Colonic mucosa (tissue), 4 donors: Measurements from ENCODE around the gene RPS3. TPM values are rescaled to one million over a fixed set of nuclear protein-coding genes. Genes with fewer than 3 reads are reported as not detected.

ENCODE experiments used
- DNase-seq: peaks from one replicate; pipeline ENCODE4 v3.0.0-alpha.2; 2020
- H3K27ac ChIP-seq: fragments of 200-600 bp; one replicate; pipeline ENCODE4 v1.8.0; 2021
- H3K27me3 ChIP-seq: fragments of 200-600 bp; one replicate; pipeline ENCODE4 v1.8.0; 2021
- H3K36me3 ChIP-seq: fragments of 200-600 bp; one replicate; pipeline ENCODE4 v1.8.0; 2021
- H3K4me1 ChIP-seq: fragments of 200-600 bp; one replicate; pipeline ENCODE4 v1.8.0; 2021; ENCODE audit warnings: mild to moderate bottlenecking
- H3K4me3 ChIP-seq: fragments of 200-600 bp; one replicate; pipeline ENCODE4 v1.8.0; 2021
- H3K9ac ChIP-seq, 2 donors: one replicate each; pipeline ENCODE4 v1.7.0; 2013; ENCODE audit warnings: control low read depth in 2 of 2, low read depth in 2 of 2, low read length in 2 of 2
- H3K9me3 ChIP-seq: fragments of 200-600 bp; one replicate; pipeline ENCODE4 v1.8.0; 2021
- intact Hi-C: fragments of 100-400 bp; cut with DNase I; formaldehyde crosslinking; loops from one replicate; pipeline ENCODE4 v1.14.1; 2022
- total RNA-seq, 2 donors: library from RNA; stranded (reverse); fragmentation: NEBNext Ultra II Directional in 1 of 2; extraction: Animal tissue kit (Norgen Biotek cat#: 25700) in 1 of 2; gene quantifications; one replicate each; pipeline ENCODE4 v1.2.1, GENCODE V29; 2021
- TF ChIP-seq, protein P1 (sequence below): fragments of 200-600 bp; IDR thresholded peaks from one replicate; pipeline ENCODE4 v1.8.0; 2022; ENCODE audit warnings: antibody characterized with exemption, mild to moderate bottlenecking
- donor health status: healthy.
- donor health status: DM: no; HTN: no; CAD: no.
- donor health status: DM: no; HTN: no; CAD: no.

Gene RPS3
- total RNA-seq, 2 donors from 2014 or later = 2,133 to 2,596 TPM

DNA sequence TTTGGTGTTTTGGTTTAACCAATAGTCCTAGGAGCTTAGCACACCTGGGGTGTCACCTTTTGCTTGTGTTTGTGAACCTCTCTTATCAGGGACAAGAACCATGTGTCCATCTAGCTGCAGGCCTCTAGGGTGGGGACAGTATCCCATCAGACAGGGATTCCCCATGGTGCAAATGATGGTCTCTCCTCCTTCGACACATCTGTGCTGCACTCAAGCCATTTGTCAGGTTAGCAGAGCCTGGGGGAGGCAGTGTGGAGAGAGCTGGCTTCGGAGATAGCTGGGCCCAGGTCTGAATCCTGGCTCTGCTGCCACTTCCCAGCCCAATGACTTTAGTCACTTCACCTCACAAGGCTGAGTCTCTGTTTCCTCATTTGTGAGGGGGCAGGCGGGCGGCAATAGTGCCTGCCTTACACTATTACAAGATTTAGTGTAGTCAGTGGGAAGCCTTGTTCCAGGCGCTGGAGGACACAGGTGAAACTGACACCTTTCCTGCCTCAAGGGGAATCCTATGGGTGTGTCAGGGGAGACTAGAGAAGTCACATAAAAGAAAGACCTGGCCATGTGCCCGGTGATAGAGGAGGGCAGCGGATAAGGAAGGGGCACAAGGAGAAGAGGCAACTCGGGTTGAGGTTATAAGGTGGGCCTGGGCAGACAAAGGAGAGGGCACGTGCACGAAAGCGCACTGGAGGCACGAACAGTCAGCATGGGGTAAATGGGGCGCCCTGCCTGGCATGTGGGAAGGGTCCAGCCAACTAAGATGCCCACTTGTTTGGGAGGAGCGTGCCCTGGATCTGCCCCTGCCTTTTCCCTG is 21.1 kb downstream of the RPS3 start:
- Histone ChIP-seq H3K27me3 (no peaks in the 10 kb centered on the region), H3K9me3 (no peaks in the 10 kb centered on the region), H3K27ac (no peak overlapping the region), H3K4me3 (no peak overlapping the region), H3K4me1 (peaks cover 15% of the 10 kb centered on the region), H3K36me3 (no peaks in the 10 kb centered on the region), H3K9ac (no peak overlapping the region)
- DNase-seq = peak; percentile 58
- TF ChIP-seq, protein P1, sequence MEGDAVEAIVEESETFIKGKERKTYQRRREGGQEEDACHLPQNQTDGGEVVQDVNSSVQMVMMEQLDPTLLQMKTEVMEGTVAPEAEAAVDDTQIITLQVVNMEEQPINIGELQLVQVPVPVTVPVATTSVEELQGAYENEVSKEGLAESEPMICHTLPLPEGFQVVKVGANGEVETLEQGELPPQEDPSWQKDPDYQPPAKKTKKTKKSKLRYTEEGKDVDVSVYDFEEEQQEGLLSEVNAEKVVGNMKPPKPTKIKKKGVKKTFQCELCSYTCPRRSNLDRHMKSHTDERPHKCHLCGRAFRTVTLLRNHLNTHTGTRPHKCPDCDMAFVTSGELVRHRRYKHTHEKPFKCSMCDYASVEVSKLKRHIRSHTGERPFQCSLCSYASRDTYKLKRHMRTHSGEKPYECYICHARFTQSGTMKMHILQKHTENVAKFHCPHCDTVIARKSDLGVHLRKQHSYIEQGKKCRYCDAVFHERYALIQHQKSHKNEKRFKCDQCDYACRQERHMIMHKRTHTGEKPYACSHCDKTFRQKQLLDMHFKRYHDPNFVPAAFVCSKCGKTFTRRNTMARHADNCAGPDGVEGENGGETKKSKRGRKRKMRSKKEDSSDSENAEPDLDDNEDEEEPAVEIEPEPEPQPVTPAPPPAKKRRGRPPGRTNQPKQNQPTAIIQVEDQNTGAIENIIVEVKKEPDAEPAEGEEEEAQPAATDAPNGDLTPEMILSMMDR = no peak
- intact Hi-C loops = no loop called here

DNA sequence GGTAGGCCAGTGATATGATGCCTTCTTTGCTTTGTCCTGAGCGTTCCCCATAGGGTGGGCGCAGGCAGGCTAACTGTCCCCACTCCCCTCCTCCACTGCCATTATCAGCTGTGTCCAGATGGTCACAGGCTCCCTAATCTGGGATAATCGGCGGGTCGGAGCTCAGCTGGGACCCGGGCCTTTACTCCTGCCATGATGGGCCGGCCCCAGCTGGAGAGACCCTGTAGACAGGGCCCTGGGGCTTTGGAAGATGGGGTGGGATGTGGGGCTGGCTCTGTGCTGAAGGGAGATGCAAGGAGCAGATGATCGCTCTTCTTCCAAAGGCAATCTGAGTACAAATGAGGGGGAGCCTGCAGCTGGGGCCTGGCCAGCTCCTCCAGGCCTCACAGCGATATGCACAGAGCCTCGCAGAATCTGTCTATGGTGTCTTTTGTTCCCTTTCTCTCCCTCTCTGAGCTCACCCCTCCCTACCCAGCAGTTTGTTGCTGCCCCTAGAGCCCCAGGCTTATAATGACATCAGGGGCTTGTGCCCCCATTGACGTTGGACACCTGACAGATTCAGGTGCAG is 21.8 kb downstream of the RPS3 start:
- Histone ChIP-seq H3K9me3 (no peaks in the 10 kb centered on the region), H3K27ac (no peak overlapping the region), H3K36me3 (no peaks in the 10 kb centered on the region), H3K9ac (peak overlapping the region in 1 of 2 donors; percentile 44), H3K4me3 (no peak overlapping the region), H3K27me3 (no peaks in the 10 kb centered on the region), H3K4me1 (peaks cover 15% of the 10 kb centered on the region)
- intact Hi-C loops = no loop called here
- DNase-seq = no peak
- TF ChIP-seq, protein P1 = no peak

DNA sequence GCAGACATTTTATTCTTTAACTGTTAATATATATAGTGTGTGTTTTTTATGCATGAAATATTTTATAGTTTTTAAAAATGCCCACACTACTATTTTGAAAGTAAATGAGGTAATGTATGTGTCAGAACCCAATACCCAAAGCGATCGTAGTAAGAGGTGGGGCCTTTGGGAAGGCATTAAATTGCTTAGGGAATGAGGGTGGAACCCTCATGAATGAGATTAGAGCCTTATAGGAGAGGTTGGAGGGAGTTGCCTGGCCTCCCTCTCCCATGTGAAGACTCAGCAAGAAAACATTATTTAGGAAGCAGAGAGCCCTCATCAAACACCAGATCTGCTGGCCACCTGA is 22.6 kb downstream of the RPS3 start:
- TF ChIP-seq, protein P1 = no peak
- intact Hi-C loops = no loop called here
- Histone ChIP-seq H3K27me3 (no peaks in the 10 kb centered on the region), H3K4me3 (no peak overlapping the region), H3K9ac (no peak overlapping the region), H3K4me1 (peaks cover 15% of the 10 kb centered on the region), H3K9me3 (no peaks in the 10 kb centered on the region), H3K36me3 (no peaks in the 10 kb centered on the region), H3K27ac (no peak overlapping the region)
- no peak for DNase-seq

DNA sequence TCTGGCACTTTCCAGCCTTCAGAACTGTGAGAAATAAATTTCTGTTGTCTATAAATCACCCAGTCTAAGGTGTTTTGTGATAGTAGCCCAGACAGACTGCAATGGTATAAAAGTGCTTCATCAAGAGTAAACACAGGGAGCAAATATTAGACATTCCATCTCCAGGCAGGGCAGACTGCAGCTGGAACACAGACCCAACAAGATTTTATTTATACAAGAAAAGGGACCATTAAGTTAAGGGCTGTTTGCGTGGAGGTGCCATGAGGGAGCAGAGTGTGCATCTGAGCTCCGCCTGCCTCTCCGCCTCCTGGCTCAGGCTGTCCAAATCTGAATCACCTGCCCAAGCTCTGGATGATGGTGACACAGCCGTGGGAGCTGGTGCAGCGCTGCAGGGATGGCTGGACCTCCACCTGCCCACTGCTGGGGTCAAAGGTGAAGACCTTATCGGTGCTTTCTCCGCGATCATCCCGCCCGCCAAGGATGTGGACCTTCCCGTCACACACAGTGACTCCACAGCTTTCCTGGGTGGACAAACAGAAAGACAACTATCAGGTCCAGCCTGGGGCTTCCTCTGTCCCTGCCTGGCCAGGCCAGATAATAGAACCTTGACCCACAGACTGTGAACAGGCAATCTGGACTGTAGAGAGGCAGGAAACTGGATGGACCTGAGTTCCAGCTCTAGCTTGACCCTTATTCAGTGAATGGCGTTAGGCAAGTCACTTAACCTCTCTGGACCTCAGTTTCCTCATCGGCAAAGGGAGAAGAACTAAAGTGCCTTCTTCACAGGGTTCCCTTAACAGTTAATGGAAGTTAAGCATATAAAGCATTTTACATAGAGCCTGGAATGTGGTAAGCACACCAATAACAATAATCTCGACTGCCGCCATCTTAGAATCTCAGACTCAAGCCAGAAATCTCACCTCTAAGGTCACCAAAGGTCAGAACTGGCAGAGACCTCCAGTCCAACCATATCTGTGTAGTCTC is 23.2 kb downstream of the RPS3 start:
- TF ChIP-seq, protein P1 = no peak
- Histone ChIP-seq H3K27ac (peak overlapping the region; percentile 39), H3K36me3 (no peaks in the 10 kb centered on the region), H3K9me3 (no peaks in the 10 kb centered on the region), H3K4me1 (peaks cover 15% of the 10 kb centered on the region), H3K27me3 (no peaks in the 10 kb centered on the region), H3K9ac (no peak overlapping the region), H3K4me3 (no peak overlapping the region)
- intact Hi-C loops = no loop called here
- DNase-seq = peak; percentile 36

DNA sequence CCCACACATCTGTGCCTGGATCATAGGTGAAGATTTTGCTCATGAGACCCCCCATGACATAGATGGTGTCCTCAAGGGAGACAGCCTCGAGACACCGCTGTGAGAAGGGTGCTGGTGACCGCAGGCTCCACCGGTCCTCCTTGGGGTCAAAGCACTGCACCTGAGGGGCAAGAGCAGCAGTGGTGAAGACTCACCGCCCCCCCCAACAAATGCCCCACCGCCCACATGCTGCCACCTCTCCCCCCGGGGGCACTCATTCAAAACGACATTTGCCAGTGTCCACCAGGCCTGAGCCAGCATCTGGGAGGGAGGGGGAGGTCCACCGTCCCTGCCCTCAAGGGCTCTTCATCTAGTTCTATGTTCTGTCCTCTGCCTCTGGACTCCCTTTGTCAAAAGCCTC is 24.4 kb downstream of the RPS3 start:
- Histone ChIP-seq H3K4me1 (peaks cover 15% of the 10 kb centered on the region), H3K4me3 (no peak overlapping the region), H3K36me3 (no peaks in the 10 kb centered on the region), H3K9me3 (no peaks in the 10 kb centered on the region), H3K9ac (no peak overlapping the region), H3K27me3 (no peaks in the 10 kb centered on the region), H3K27ac (no peak overlapping the region)
- no peak for DNase-seq
- TF ChIP-seq, protein P1 = no peak
- intact Hi-C loops = no loop called here
